HFF-Myc (cell line): ENCODE data around the gene CELF1.

Experiments
- DNase-seq: peaks from one replicate; pipeline ENCODE4 v3.0.0-alpha.2; 2011; ENCODE audit warnings: low read depth; ENCODE audit errors: extremely low read depth
- H3K4me3 ChIP-seq: replicated peaks from 2 replicates; pipeline ENCODE4 v1.5.1; 2011; ENCODE audit warnings: low read depth, mild to moderate bottlenecking, control low read depth, low read length
- CTCF ChIP-seq: IDR thresholded peaks from 2 replicates; pipeline ENCODE4 v1.5.1; 2012; ENCODE audit warnings: mild to moderate bottlenecking, low read depth, low read length, control low read depth; ENCODE audit errors: missing control alignments

CELF1 gene

GRCh38 chr11:47470671-47471070 lies 82.3 kb downstream of the CELF1 start:
- TF ChIP-seq CTCF: no peak
- no peak overlapping the region for H3K4me3 ChIP-seq
- no peak for DNase-seq

- TF ChIP-seq CTCF: no peak
- H3K4me3 ChIP-seq: no peak overlapping the region
- no peak for DNase-seq
Observed at GRCh38 chr11:47469361-47470179, 83.4 kb downstream of the CELF1 start.

- H3K4me3 ChIP-seq: no peak overlapping the region
- DNase-seq: no peak
- TF ChIP-seq CTCF: no peak
Observed at GRCh38 chr11:47468598-47469214, 84.2 kb downstream of the CELF1 start.

GRCh38 chr11:47467357-47467756 lies 85.6 kb downstream of the CELF1 start:
- H3K4me3 ChIP-seq: no peak overlapping the region
- TF ChIP-seq CTCF: no peak
- no peak for DNase-seq

GRCh38 chr11:47466701-47467250 lies 86.2 kb downstream of the CELF1 start:
- DNase-seq: no peak
- H3K4me3 ChIP-seq: no peak overlapping the region
- no peak for TF ChIP-seq CTCF

- no peak for DNase-seq
- H3K4me3 ChIP-seq: no peak overlapping the region
- TF ChIP-seq CTCF: no peak
Observed at GRCh38 chr11:47466201-47466600, 86.7 kb downstream of the CELF1 start.
